ENCODE data around the gene TNKS1BP1.

DNA sequence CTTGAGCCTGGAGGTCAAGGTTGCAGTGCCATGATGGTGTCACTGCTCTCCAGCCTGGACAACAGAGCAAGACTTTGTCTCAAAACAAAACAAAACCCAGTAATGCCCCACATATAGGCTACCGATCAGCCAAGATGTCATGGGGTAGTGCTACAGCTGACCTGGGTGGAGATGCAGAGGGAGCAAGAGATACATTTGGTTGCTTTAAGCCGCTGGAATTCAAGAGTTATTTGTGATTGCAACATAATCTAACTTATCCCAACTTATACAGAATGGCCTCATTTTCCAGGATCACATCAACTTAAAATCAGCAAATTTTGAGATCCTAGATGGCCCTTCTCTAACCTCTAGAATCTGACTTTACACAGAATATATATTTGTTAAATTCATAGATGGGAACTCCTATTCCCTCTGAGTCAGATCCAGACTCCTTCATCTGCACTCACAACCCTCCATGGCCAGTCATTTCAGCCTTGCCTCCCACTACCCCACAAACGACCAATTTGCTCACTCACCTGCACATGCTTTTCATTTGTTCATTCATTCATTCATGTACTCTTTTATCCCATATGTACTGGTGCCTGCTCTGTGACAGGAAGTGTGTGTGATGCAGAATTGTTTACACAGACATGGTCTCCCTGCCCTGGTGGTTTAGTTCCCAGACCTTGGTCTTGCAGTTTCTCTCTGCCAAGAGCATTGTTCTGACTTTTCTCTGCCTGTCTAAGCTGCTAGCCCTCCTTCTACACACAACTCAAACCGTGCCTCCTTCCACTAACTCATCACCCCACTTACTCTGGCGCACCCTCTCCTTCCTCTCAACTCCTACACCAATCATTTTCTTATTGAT is 63.6 kb downstream of the TNKS1BP1 start:
- TF ChIP-seq, protein P1, sequence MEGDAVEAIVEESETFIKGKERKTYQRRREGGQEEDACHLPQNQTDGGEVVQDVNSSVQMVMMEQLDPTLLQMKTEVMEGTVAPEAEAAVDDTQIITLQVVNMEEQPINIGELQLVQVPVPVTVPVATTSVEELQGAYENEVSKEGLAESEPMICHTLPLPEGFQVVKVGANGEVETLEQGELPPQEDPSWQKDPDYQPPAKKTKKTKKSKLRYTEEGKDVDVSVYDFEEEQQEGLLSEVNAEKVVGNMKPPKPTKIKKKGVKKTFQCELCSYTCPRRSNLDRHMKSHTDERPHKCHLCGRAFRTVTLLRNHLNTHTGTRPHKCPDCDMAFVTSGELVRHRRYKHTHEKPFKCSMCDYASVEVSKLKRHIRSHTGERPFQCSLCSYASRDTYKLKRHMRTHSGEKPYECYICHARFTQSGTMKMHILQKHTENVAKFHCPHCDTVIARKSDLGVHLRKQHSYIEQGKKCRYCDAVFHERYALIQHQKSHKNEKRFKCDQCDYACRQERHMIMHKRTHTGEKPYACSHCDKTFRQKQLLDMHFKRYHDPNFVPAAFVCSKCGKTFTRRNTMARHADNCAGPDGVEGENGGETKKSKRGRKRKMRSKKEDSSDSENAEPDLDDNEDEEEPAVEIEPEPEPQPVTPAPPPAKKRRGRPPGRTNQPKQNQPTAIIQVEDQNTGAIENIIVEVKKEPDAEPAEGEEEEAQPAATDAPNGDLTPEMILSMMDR (IDR thresholded peaks at IDR 0.05), result no peak
- TF ChIP-seq POLR2A (IDR thresholded peaks at IDR 0.05), result no peak

Measured in thyroid gland (tissue), 4 donors.